CD4-positive, alpha-beta T cell (primary cell): Measurements from ENCODE around the gene SDK2. TPM values are rescaled to one million over a fixed set of nuclear protein-coding genes. Genes with fewer than 3 reads are reported as not detected.

Experiments used
- ATAC-seq: fragments of 200-7000 bp; cut with Tn5 transposase; one replicate; pipeline ENCODE4 v1.10.0; 2022; ENCODE audit warnings: mild to moderate bottlenecking; ENCODE audit not compliant: poor library complexity
- CTCF ChIA-PET: fragments of 350-600 bp; sonication (Branson Sonifier 250); formaldehyde crosslinking; loops from one replicate; lab custom pipeline; 2021; ENCODE audit warnings: antibody characterized with exemption, inconsistent platforms; lab: Charles Lee
- POLR2A ChIA-PET: fragments of 350-600 bp; sonication (Branson Sonifier 250); formaldehyde crosslinking; loops from one replicate; lab custom pipeline; 2021; ENCODE audit warnings: antibody characterized with exemption, inconsistent platforms; lab: Charles Lee
- DNase-seq, 14 experiments: peaks; one replicate each; pipeline ENCODE4 v3.0.0-alpha.2; 2013 to 2020; ENCODE audit warnings: mixed read lengths in 2 of 14
- H3K27ac ChIP-seq, 2 donors: one replicate each; pipeline versions ENCODE4 v1.5.1 to v1.7.0; 2013; ENCODE audit warnings: low read length in 2 of 2, low read depth in 1 of 2, mild to moderate bottlenecking in 1 of 2
- H3K27me3 ChIP-seq, 2 experiments: 1 replicate in 1 of 2; 2 replicates in 1 of 2; pipeline versions ENCODE4 v1.6.1 to v1.7.0; 2013; ENCODE audit warnings: low read length in 2 of 2, control low read depth in 1 of 2, mild to moderate bottlenecking in 1 of 2, moderate library complexity in 1 of 2; ENCODE audit not compliant: insufficient read depth in 2 of 2, control insufficient read depth in 1 of 2
- H3K36me3 ChIP-seq: one replicate; pipeline ENCODE4 v1.6.1; 2013; ENCODE audit warnings: low read length, control low read depth; ENCODE audit not compliant: insufficient read depth
- H3K4me1 ChIP-seq: one replicate; pipeline ENCODE4 v1.6.1; 2013; ENCODE audit warnings: low read length, control low read depth; ENCODE audit not compliant: insufficient read depth
- H3K4me3 ChIP-seq: one replicate; pipeline ENCODE4 v1.5.1; 2013; ENCODE audit warnings: mild to moderate bottlenecking, low read length, moderate library complexity
- H3K9me3 ChIP-seq, 2 experiments: 1 replicate in 1 of 2; 2 replicates in 1 of 2; pipeline versions ENCODE4 v1.6.1 to v1.7.0; 2013; ENCODE audit warnings: low read length in 2 of 2, mild to moderate bottlenecking in 2 of 2, control low read depth in 1 of 2, moderate library complexity in 1 of 2; ENCODE audit not compliant: control insufficient read depth in 1 of 2, insufficient read depth in 1 of 2
- H3K27ac Mint-ChIP-seq: one replicate; pipeline ENCODE4 v1.8.0; 2020; ENCODE audit warnings: mixed read lengths
- H3K27me3 Mint-ChIP-seq: one replicate; pipeline ENCODE4 v1.8.0; 2021; ENCODE audit warnings: mixed read lengths
- H3K36me3 Mint-ChIP-seq: one replicate; pipeline ENCODE4 v1.8.0; 2021; ENCODE audit warnings: low read depth, mixed read lengths
- H3K4me1 Mint-ChIP-seq: one replicate; pipeline ENCODE4 v1.8.0; 2021; ENCODE audit warnings: low read depth, mixed read lengths
- H3K4me3 Mint-ChIP-seq: one replicate; pipeline ENCODE4 v1.8.0; 2020; ENCODE audit warnings: mild to moderate bottlenecking, mixed read lengths
- H3K9me3 Mint-ChIP-seq: one replicate; pipeline ENCODE4 v1.8.0; 2020; ENCODE audit warnings: mixed read lengths
- intact Hi-C, 2 experiments: fragments of 100-400 bp; cut with DNase I in 1 of 2; cut with micrococcal nuclease in 1 of 2; formaldehyde crosslinking; loops; one replicate each; pipeline versions ENCODE4 v1.15.1 to v1.9.0; 2023 to 2025; cut with DNase I, micrococcal nuclease
- total RNA-seq, 174 experiments: library from RNA in 2 of 174; stranded (reverse) in 2 of 174; gene quantifications; one replicate each; pipeline ENCODE4 v1.2.3 and lab custom pipeline; 2021 to 2026
- TF ChIP-seq, protein P1 (sequence below): fragments of 200-600 bp; IDR thresholded peaks from one replicate; pipeline ENCODE4 v1.8.0; 2022; ENCODE audit warnings: antibody characterized with exemption, mild to moderate bottlenecking

Gene SDK2
- total RNA-seq, 2 experiments from 2014 or later, result 8.1 to 8.2 TPM

DNA sequence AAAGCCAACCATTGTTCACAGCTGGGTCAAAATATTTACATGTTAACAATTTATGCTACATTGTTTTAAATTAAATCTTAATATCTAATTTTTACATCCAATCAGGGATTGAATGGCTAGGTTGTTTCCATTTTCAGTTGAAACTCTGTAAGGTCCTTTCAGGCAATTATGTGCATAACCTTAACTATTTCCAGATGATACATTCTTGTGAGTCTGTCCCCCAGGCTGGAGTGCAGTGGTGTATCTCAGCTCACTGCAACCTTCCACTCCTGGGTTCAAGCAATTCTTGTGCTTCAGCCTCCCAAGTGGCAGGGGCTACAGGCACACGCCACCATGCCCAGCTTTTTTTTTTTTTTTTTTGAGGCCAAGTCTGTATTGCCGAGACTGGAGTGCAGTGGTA is 342.9 kb downstream of the SDK2 start:
- POLR2A ChIA-PET, result interaction anchor here (1.3 kb wide), 1 partner anchor 9 kb away, joined by 3 read pairs; no protein-coding TSS in a partner anchor
- Histone ChIP-seq H3K36me3 (no peaks in the 10 kb centered on the region), H3K4me1 (peaks cover 4% of the 10 kb centered on the region), H3K27me3 (peaks cover 0 to 2% of the 10 kb centered on the region in 2 experiments), H3K9me3 (no peaks in the 10 kb centered on the region), H3K27ac (no peak overlapping the region), H3K4me3 (no peak overlapping the region)
- Mint-ChIP-seq H3K9me3 (no peaks in the 10 kb centered on the region), H3K4me3 (no peak overlapping the region), H3K27ac (no peak overlapping the region), H3K27me3 (peaks cover 4% of the 10 kb centered on the region), H3K4me1 (no peaks in the 10 kb centered on the region), H3K36me3 (no peaks in the 10 kb centered on the region)
- DNase-seq (no peak), ATAC-seq (no peak)
- CTCF ChIA-PET, result interaction anchor here (1.0 kb wide), 1 partner anchor 9 kb away, joined by 4 read pairs; no protein-coding TSS in a partner anchor
- TF ChIP-seq, protein P1, sequence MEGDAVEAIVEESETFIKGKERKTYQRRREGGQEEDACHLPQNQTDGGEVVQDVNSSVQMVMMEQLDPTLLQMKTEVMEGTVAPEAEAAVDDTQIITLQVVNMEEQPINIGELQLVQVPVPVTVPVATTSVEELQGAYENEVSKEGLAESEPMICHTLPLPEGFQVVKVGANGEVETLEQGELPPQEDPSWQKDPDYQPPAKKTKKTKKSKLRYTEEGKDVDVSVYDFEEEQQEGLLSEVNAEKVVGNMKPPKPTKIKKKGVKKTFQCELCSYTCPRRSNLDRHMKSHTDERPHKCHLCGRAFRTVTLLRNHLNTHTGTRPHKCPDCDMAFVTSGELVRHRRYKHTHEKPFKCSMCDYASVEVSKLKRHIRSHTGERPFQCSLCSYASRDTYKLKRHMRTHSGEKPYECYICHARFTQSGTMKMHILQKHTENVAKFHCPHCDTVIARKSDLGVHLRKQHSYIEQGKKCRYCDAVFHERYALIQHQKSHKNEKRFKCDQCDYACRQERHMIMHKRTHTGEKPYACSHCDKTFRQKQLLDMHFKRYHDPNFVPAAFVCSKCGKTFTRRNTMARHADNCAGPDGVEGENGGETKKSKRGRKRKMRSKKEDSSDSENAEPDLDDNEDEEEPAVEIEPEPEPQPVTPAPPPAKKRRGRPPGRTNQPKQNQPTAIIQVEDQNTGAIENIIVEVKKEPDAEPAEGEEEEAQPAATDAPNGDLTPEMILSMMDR, result no peak
- intact Hi-C loops, result no loop called here

DNA sequence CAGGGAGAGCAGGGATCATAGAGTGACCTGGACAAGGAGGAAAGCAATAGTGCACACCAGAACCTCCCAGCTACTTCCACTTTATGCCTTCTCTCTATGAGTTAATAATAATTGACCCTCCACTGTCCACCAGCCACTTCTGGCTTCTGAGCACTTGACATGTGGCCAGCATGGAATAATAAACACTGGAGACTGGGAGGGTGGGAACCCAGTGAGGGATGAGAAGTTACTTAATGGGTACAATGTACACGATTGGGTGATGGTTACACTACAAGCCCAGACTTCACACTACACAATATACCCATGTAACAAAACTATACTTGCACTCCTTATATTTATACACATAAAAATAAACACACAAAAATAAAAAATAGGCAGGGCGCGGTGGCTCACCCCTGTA is 343.9 kb downstream of the SDK2 start:
- DNase-seq, result no peak
- TF ChIP-seq, protein P1, result no peak
- no peaks in the 10 kb centered on the region for H3K36me3 ChIP-seq
- no peaks in the 10 kb centered on the region for H3K4me1 ChIP-seq
- Mint-ChIP-seq H3K4me3 (no peak overlapping the region), H3K36me3 (no peaks in the 10 kb centered on the region), H3K27me3 (peaks cover 4% of the 10 kb centered on the region), H3K4me1 (no peaks in the 10 kb centered on the region), H3K9me3 (no peaks in the 10 kb centered on the region), H3K27ac (no peak overlapping the region)
- intact Hi-C loops, result no loop called here
- no peaks in the 10 kb centered on the region for H3K9me3 ChIP-seq
- ChIA-PET CTCF (no interaction called here), POLR2A (no interaction called here)
- no peak for ATAC-seq
- peaks cover 0 to under 1% of the 10 kb centered on the region in 2 experiments for H3K27me3 ChIP-seq
- no peak overlapping the region for H3K4me3 ChIP-seq
- H3K27ac ChIP-seq, result no peak overlapping the region

DNA sequence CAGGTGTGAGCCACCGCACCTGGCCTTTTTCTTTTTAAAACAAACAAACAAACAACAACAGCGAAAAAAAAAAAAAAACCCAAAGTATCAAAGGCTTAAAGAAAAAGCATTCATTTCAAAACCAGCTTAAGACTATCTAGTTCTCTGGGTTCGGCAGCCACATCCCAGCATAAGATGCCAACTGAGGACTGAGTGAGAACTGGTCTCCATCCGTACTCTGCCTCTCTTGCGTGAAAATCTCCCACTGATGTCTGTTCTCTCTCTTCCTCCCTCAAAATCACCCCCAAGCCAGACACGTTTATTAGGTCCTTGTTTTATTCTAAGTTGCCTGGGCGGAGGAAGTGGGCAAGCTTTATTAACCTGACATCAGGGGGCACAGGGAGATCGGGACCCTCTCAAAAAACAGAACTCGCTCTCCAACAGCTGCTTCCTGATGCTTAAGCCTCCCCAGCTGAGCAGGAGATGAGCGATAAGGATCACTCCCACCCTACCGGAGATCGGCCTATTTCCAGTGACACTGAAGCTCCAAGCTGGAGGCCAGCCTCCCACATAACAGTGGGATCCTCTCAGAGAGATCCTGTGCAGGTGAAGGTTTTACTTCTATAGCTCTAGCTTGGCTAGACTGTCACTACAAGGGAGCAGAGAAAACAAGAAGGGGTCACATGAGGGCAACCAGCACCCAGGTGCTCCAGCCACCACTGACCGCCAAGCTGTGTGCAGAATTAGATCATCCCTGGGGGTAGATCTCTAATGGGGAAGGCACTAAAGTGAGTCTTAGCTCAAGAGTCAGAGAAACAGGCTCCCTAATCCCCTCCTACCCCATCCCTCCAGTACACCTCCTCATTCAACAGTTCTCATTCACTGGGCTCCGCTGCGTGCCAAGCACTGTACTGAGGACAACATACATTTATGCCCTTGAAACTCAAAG is 346.0 kb downstream of the SDK2 start:
- DNase-seq (no peak), ATAC-seq (no peak)
- no peaks in the 10 kb centered on the region for H3K9me3 Mint-ChIP-seq
- Histone ChIP-seq H3K27ac (no peak overlapping the region), H3K4me1 (no peaks in the 10 kb centered on the region), H3K4me3 (no peak overlapping the region), H3K36me3 (no peaks in the 10 kb centered on the region), H3K27me3 (no peaks in the 10 kb centered on the region), H3K9me3 (no peaks in the 10 kb centered on the region)
- no peak overlapping the region for H3K27ac Mint-ChIP-seq
- H3K4me1 Mint-ChIP-seq, result no peaks in the 10 kb centered on the region
- ChIA-PET CTCF (interaction anchor here (0.6 kb wide), 1 partner anchor 142 kb away, joined by 3 read pairs; no protein-coding TSS in a partner anchor), POLR2A (no interaction called here)
- H3K27me3 Mint-ChIP-seq, result no peaks in the 10 kb centered on the region
- intact Hi-C loops, result no loop called here
- TF ChIP-seq, protein P1, result no peak
- H3K4me3 Mint-ChIP-seq, result no peak overlapping the region
- no peaks in the 10 kb centered on the region for H3K36me3 Mint-ChIP-seq
